ENCODE data around the gene SCAMP4.

DNA sequence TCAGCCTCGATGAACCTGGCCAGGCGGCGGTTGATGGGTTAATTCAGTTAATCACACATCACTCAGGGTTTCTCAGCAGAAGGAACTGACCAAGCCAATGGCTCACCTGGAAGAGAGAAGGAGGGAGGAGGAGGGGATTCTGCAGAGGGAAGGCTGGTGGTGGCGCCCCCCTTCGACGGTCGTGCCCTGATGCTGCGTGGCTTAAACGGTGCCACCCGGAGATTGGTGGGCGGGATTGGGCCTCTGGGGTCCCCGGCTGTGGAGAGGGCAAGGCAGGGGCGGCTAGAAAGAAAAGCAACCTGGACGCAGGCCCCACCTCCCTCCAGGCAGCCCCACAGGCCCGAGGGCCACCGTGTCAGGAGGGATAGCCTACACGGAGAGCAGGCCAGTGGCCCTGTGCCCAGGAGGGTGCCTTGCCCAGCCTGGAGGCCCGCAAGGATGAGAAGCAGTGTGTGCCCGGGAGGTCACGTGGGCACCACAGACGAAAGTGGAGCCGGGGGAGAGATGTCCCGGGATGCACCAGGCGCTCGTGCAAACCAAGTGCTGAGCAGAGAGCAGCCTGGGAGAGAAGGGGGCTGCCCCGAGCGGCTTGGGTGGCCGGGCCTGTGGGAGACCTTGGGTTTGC is 51.8 kb downstream of the SCAMP4 start:
- TF ChIP-seq CTCF (IDR thresholded peaks at IDR 0.05 in 4 of 5, conservative IDR thresholded peaks at IDR 0.05 in 1 of 5) = no peak
- no peak for TF ChIP-seq POLR2A (IDR thresholded peaks at IDR 0.05)

All from gastrocnemius medialis (tissue), 4 donors.